HCT116 (cell line): ENCODE data around the gene ARHGAP45. TPM values are rescaled to one million over a fixed set of nuclear protein-coding genes. Genes with fewer than 3 reads are reported as not detected.

Experiments
- ATAC-seq: fragments of 200-7000 bp; cut with Tn5 transposase; 2 replicates; pipeline ENCODE4 v1.9.1; 2020; ENCODE audit warnings: mild to moderate bottlenecking, moderate library complexity
- BruUV-seq: library from RNA; stranded (reverse); fragments of 400-500 nt; replicated peaks from 2 replicates; lab custom pipeline; 2021; lab: Mats Ljungman, UMichigan
- CTCF ChIA-PET: fragments of 300-600 bp; sonication (Branson Sonifier 250); formaldehyde crosslinking; loops from one replicate; lab custom pipeline; 2021; ENCODE audit warnings: antibody characterized with exemption; lab: Charles Lee
- POLR2A ChIA-PET: fragments of 300-600, 350-600 bp; sonication (Branson Sonifier 250); formaldehyde crosslinking; loops from one replicate; lab custom pipeline; 2021; ENCODE audit warnings: antibody characterized with exemption; lab: Charles Lee
- RAD21 ChIA-PET, 2 experiments: fragments of 300-600 bp; sonication (Branson Sonifier 250); formaldehyde crosslinking; loops; one replicate each; lab custom pipeline; 2023; ENCODE audit warnings: low total read pairs in 2 of 2; ENCODE audit not compliant: uncharacterized antibody in 2 of 2, unreplicated experiment in 2 of 2, low non-redundant PET in 1 of 2; lab: Charles Lee
- DNase-seq: peaks from one replicate; pipeline ENCODE4 v3.0.0-alpha.2; 2010; ENCODE audit warnings: low read depth, low spot score
- H2AFZ ChIP-seq: fragments of 200-600 bp; shearing (Covaris generic), sonication (generic); 2 replicates; pipeline ENCODE4 v1.6.1; 2017; ENCODE audit warnings: low read depth, mixed run types, mixed read lengths, antibody characterized with exemption, low read length; ENCODE audit not compliant: poor library complexity, severe bottlenecking
- H3K27ac ChIP-seq: 2 replicates; pipeline ENCODE4 v1.5.1; 2012; ENCODE audit warnings: low read depth, low read length
- H3K27me3 ChIP-seq: fragments of 200-600 bp; sonication (generic); 2 replicates; pipeline ENCODE4 v1.6.1; 2016; ENCODE audit warnings: mixed run types, low read length, mixed read lengths; ENCODE audit not compliant: insufficient read depth
- H3K36me3 ChIP-seq, 2 experiments: fragments of 200-500 bp in 1 of 2; fragments of 200-600 bp in 1 of 2; sonication (Bioruptor generic) in 1 of 2; sonication (generic) in 1 of 2; 2 replicates each; pipeline versions ENCODE4 v1.5.1 to v1.6.1; 2014 to 2016; ENCODE audit warnings: low read length in 2 of 2, inconsistent platforms in 1 of 2, mixed read lengths in 1 of 2, mixed run types in 1 of 2; ENCODE audit not compliant: insufficient read depth in 2 of 2, control insufficient read depth in 1 of 2
- H3K4me1 ChIP-seq, 2 experiments: fragments of 200-600 bp in 1 of 2; sonication (generic) in 1 of 2; 2 replicates each; pipeline versions ENCODE4 v1.5.1 to v1.6.1; 2012 to 2017; ENCODE audit warnings: low read length in 2 of 2, inconsistent platforms in 1 of 2, mild to moderate bottlenecking in 1 of 2, mixed read lengths in 1 of 2, mixed run types in 1 of 2, moderate library complexity in 1 of 2; ENCODE audit not compliant: insufficient read depth in 2 of 2, control insufficient read depth in 1 of 2
- H3K4me2 ChIP-seq: fragments of 200-600 bp; sonication (generic); 2 replicates; pipeline ENCODE4 v1.6.1; 2017; ENCODE audit warnings: mixed run types, low read length, mixed read lengths
- H3K4me3 ChIP-seq, 2 experiments: fragments of 200-600 bp in 1 of 2; sonication (generic) in 1 of 2; replicated peaks in 1 of 2; 2 replicates each; pipeline ENCODE4 v1.5.1; 2011 to 2016; ENCODE audit warnings: low read length in 2 of 2, control low read depth in 1 of 2, low read depth in 1 of 2, mild to moderate bottlenecking in 1 of 2, mixed read lengths in 1 of 2, mixed run types in 1 of 2
- H3K79me2 ChIP-seq: fragments of 200-600 bp; sonication (generic); 2 replicates; pipeline ENCODE4 v1.6.1; 2017; ENCODE audit warnings: mild to moderate bottlenecking, mixed run types, low read length, moderate library complexity, mixed read lengths; ENCODE audit not compliant: insufficient read depth
- H3K9ac ChIP-seq: fragments of 200-600 bp; sonication (generic); 2 replicates; pipeline ENCODE4 v1.6.1; 2016; ENCODE audit warnings: low read length, mixed read lengths
- H3K9me2 ChIP-seq: fragments of 200-600 bp; sonication (generic), shearing (Covaris generic); 2 replicates; pipeline ENCODE4 v1.6.1; 2017; ENCODE audit warnings: mixed run types, mild to moderate bottlenecking, moderate library complexity; ENCODE audit not compliant: insufficient read depth
- H3K9me3 ChIP-seq, 2 experiments: fragments of 200-500 bp in 1 of 2; fragments of 200-600 bp in 1 of 2; sonication (Bioruptor generic) in 1 of 2; sonication (generic) in 1 of 2; 2 replicates each; pipeline ENCODE4 v1.6.1; 2014 to 2017; ENCODE audit warnings: low read length in 2 of 2, mixed read lengths in 2 of 2, inconsistent platforms in 1 of 2, low read depth in 1 of 2, mild to moderate bottlenecking in 1 of 2, mixed run types in 1 of 2, moderate library complexity in 1 of 2; ENCODE audit not compliant: control insufficient read depth in 1 of 2, insufficient read depth in 1 of 2
- H4K20me1 ChIP-seq: fragments of 200-600 bp; sonication (generic), shearing (Covaris generic); 2 replicates; pipeline ENCODE4 v1.6.1; 2017; ENCODE audit warnings: mixed run types, mild to moderate bottlenecking, moderate library complexity; ENCODE audit not compliant: insufficient read depth
- CBX3 ChIP-seq: IDR thresholded peaks from 2 replicates; pipeline ENCODE4 v1.6.1; 2012; ENCODE audit warnings: low read depth
- EGR1 ChIP-seq: IDR thresholded peaks from 2 replicates; pipeline ENCODE4 v1.6.1; 2012; ENCODE audit warnings: low read depth
- EZH2 ChIP-seq: fragments of 200-600 bp; sonication (generic); IDR thresholded peaks from 2 replicates; pipeline ENCODE4 v1.6.1; 2017; ENCODE audit warnings: antibody characterized with exemption, mixed run types
- EZH2phosphoT487 ChIP-seq: fragments of 200-600 bp; IDR thresholded peaks from 2 replicates; pipeline ENCODE4 v1.6.1; 2018; ENCODE audit warnings: antibody characterized with exemption, borderline replicate concordance
- FOSL1 ChIP-seq: IDR thresholded peaks from 2 replicates; pipeline ENCODE4 v1.6.1; 2012; ENCODE audit warnings: low read depth
- JUND ChIP-seq: IDR thresholded peaks from 2 replicates; pipeline ENCODE4 v1.6.1; 2012
- POLR2AphosphoS5 ChIP-seq: IDR thresholded peaks from 2 replicates; pipeline ENCODE4 v1.6.1; 2011; ENCODE audit warnings: mild to moderate bottlenecking, low read depth, low read length, moderate library complexity
- RAD21 ChIP-seq: IDR thresholded peaks from 2 replicates; pipeline ENCODE4 v1.6.1; 2012; ENCODE audit warnings: low read depth, mild to moderate bottlenecking
- SIN3A ChIP-seq: IDR thresholded peaks from 2 replicates; pipeline ENCODE4 v1.6.1; 2012; ENCODE audit warnings: low read depth
- SP1 ChIP-seq: IDR thresholded peaks from 2 replicates; pipeline ENCODE4 v1.6.1; 2012; ENCODE audit warnings: low read depth
- SRF ChIP-seq: IDR thresholded peaks from 2 replicates; pipeline ENCODE4 v1.6.1; 2012; ENCODE audit warnings: low read depth
- TCF7L2 ChIP-seq: IDR thresholded peaks from 2 replicates; pipeline ENCODE4 v1.7.0; 2011; ENCODE audit warnings: borderline replicate concordance, inconsistent platforms; ENCODE audit not compliant: insufficient read depth, insufficient read length; ENCODE audit errors: extremely low read depth
- YY1 ChIP-seq: IDR thresholded peaks from 2 replicates; pipeline ENCODE4 v1.6.1; 2011; ENCODE audit warnings: low read length, low read depth, moderate library complexity, mild to moderate bottlenecking; ENCODE audit not compliant: insufficient replicate concordance; ENCODE audit errors: extremely low read depth
- ZFX ChIP-seq: fragments of 450-650 bp; IDR thresholded peaks from 2 replicates; pipeline ENCODE4 v1.6.1; 2017
- ZNF274 ChIP-seq: fragments of 200-500 bp; sonication (Bioruptor generic); IDR thresholded peaks from 2 replicates; pipeline ENCODE4 v1.6.1; 2014; ENCODE audit warnings: mild to moderate bottlenecking, low read depth, low read length, inconsistent platforms
- intact Hi-C: fragments of 100-400 bp; cut with micrococcal nuclease; formaldehyde crosslinking; loops from 2 replicates; pipeline ENCODE4 v1.10.0; 2022
- total RNA-seq: library from RNA; stranded (reverse); gene quantifications from one replicate; pipeline ENCODE4 v1.2.1, GENCODE V29; 2021; ENCODE audit not compliant: unreplicated experiment
- TF ChIP-seq, protein P1 (sequence below): IDR thresholded peaks from 2 replicates; pipeline ENCODE4 v1.6.1; 2012
- TF ChIP-seq, protein P2 (sequence below): IDR thresholded peaks from 2 replicates; pipeline ENCODE4 v1.6.1; 2012; ENCODE audit warnings: low read depth
- TF ChIP-seq, protein P3 (sequence below): IDR thresholded peaks from 2 replicates; pipeline ENCODE4 v1.6.1; 2011; ENCODE audit warnings: mild to moderate bottlenecking, low read length, moderate library complexity; ENCODE audit not compliant: insufficient replicate concordance; ENCODE audit errors: extremely low read depth
- TF ChIP-seq, protein P4 (sequence below), 3 experiments: fragments of 200-600 bp in 1 of 3; sonication (generic) in 1 of 3; IDR thresholded peaks in 2 of 3; conservative IDR thresholded peaks in 1 of 3; 2 replicates each; pipeline ENCODE4 v1.5.1; 2012 to 2017; ENCODE audit warnings: low read depth in 2 of 3, low read length in 2 of 3, antibody characterized with exemption in 1 of 3, borderline replicate concordance in 1 of 3, control low read depth in 1 of 3, mild to moderate bottlenecking in 1 of 3, mixed read lengths in 1 of 3, mixed run types in 1 of 3, moderate library complexity in 1 of 3; ENCODE audit not compliant: insufficient read depth in 1 of 3
- TF ChIP-seq, protein P5 (sequence below): IDR thresholded peaks from 2 replicates; pipeline ENCODE4 v1.6.1; 2012

The ARHGAP45 gene
- total RNA-seq, 1 experiment from 2014 or later: 30.4 TPM

GRCh38 chr19:1076951-1077350 lies 10.0 kb downstream of the ARHGAP45 start:
- H3K9me3 ChIP-seq: no peaks in the 10 kb centered on the region
- peaks cover 0 to 12% of the 10 kb centered on the region in 2 experiments; a peak in 2 of 4 replicates for H3K36me3 ChIP-seq
- TF ChIP-seq YY1: no peak
- TF ChIP-seq ZNF274: no peak
- TF ChIP-seq EZH2phosphoT487: no peak
- TF ChIP-seq CBX3: no peak
- TF ChIP-seq SIN3A: no peak
- no peak for TF ChIP-seq JUND
- TF ChIP-seq, protein P1, sequence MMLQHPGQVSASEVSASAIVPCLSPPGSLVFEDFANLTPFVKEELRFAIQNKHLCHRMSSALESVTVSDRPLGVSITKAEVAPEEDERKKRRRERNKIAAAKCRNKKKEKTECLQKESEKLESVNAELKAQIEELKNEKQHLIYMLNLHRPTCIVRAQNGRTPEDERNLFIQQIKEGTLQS: no peak
- TF ChIP-seq EZH2: no peak
- TF ChIP-seq, protein P2, sequence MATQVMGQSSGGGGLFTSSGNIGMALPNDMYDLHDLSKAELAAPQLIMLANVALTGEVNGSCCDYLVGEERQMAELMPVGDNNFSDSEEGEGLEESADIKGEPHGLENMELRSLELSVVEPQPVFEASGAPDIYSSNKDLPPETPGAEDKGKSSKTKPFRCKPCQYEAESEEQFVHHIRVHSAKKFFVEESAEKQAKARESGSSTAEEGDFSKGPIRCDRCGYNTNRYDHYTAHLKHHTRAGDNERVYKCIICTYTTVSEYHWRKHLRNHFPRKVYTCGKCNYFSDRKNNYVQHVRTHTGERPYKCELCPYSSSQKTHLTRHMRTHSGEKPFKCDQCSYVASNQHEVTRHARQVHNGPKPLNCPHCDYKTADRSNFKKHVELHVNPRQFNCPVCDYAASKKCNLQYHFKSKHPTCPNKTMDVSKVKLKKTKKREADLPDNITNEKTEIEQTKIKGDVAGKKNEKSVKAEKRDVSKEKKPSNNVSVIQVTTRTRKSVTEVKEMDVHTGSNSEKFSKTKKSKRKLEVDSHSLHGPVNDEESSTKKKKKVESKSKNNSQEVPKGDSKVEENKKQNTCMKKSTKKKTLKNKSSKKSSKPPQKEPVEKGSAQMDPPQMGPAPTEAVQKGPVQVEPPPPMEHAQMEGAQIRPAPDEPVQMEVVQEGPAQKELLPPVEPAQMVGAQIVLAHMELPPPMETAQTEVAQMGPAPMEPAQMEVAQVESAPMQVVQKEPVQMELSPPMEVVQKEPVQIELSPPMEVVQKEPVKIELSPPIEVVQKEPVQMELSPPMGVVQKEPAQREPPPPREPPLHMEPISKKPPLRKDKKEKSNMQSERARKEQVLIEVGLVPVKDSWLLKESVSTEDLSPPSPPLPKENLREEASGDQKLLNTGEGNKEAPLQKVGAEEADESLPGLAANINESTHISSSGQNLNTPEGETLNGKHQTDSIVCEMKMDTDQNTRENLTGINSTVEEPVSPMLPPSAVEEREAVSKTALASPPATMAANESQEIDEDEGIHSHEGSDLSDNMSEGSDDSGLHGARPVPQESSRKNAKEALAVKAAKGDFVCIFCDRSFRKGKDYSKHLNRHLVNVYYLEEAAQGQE: no peak
- TF ChIP-seq, protein P3, sequence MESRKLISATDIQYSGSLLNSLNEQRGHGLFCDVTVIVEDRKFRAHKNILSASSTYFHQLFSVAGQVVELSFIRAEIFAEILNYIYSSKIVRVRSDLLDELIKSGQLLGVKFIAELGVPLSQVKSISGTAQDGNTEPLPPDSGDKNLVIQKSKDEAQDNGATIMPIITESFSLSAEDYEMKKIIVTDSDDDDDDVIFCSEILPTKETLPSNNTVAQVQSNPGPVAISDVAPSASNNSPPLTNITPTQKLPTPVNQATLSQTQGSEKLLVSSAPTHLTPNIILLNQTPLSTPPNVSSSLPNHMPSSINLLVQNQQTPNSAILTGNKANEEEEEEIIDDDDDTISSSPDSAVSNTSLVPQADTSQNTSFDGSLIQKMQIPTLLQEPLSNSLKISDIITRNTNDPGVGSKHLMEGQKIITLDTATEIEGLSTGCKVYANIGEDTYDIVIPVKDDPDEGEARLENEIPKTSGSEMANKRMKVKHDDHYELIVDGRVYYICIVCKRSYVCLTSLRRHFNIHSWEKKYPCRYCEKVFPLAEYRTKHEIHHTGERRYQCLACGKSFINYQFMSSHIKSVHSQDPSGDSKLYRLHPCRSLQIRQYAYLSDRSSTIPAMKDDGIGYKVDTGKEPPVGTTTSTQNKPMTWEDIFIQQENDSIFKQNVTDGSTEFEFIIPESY: no peak
- TF ChIP-seq EGR1: no peak
- no peak for TF ChIP-seq RAD21
- no peak for TF ChIP-seq SRF
- TF ChIP-seq, protein P4, sequence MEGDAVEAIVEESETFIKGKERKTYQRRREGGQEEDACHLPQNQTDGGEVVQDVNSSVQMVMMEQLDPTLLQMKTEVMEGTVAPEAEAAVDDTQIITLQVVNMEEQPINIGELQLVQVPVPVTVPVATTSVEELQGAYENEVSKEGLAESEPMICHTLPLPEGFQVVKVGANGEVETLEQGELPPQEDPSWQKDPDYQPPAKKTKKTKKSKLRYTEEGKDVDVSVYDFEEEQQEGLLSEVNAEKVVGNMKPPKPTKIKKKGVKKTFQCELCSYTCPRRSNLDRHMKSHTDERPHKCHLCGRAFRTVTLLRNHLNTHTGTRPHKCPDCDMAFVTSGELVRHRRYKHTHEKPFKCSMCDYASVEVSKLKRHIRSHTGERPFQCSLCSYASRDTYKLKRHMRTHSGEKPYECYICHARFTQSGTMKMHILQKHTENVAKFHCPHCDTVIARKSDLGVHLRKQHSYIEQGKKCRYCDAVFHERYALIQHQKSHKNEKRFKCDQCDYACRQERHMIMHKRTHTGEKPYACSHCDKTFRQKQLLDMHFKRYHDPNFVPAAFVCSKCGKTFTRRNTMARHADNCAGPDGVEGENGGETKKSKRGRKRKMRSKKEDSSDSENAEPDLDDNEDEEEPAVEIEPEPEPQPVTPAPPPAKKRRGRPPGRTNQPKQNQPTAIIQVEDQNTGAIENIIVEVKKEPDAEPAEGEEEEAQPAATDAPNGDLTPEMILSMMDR (IDR thresholded peaks at IDR 0.05 in 2 of 3, conservative IDR thresholded peaks at IDR 0.05 in 1 of 3; ENCODE audit: borderline replicate concordance in 1 of 3, insufficient read depth in 1 of 3, low read depth in 2 of 3, low read length in 2 of 3): no peak
- no peak for TF ChIP-seq SP1
- no peak for TF ChIP-seq TCF7L2
- TF ChIP-seq ZFX: no peak
- no peak for TF ChIP-seq POLR2AphosphoS5
- TF ChIP-seq, protein P5, sequence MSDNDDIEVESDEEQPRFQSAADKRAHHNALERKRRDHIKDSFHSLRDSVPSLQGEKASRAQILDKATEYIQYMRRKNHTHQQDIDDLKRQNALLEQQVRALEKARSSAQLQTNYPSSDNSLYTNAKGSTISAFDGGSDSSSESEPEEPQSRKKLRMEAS: no peak
- TF ChIP-seq FOSL1: no peak
- no peaks in the 10 kb centered on the region for H3K79me2 ChIP-seq
- no peaks in the 10 kb centered on the region for H3K27me3 ChIP-seq
- ATAC-seq (no peak), DNase-seq (no peak)
- H3K27ac ChIP-seq: no peak overlapping the region
- H3K9ac ChIP-seq: no peak overlapping the region
- no peak overlapping the region for H3K4me3 ChIP-seq
- CTCF ChIA-PET: interaction anchor here (4.9 kb wide), 1 partner anchor 12 kb away, joined by 20 read pairs; no protein-coding TSS in a partner anchor
- H3K4me2 ChIP-seq: no peak overlapping the region
- H3K4me1 ChIP-seq: peaks cover 4 to 24% of the 10 kb centered on the region in 2 experiments
- no peaks in the 10 kb centered on the region for H4K20me1 ChIP-seq
- RAD21 ChIA-PET: no interaction called here
- no peak overlapping the region for H2AFZ ChIP-seq
- intact Hi-C loops: no loop called here
- no peaks in the 10 kb centered on the region for H3K9me2 ChIP-seq
- no TSS peak for BruUV-seq
- POLR2A ChIA-PET: interaction anchor here (1.8 kb wide), 1 partner anchor 27 kb away, joined by 6 read pairs; the partner anchor contains the start of gene GPX4
